ENCODE results near the gene GHRL.

Gene GHRL

GRCh38 chr3:10251006-10251405 lies 41.7 kb downstream of the GHRL start:
- no peak for TF ChIP-seq CTCF (IDR thresholded peaks at IDR 0.05)
- H3K4me1 ChIP-seq: peaks cover 8% of the 10 kb centered on the region
- no peak overlapping the region for H3K27ac ChIP-seq
- H3K4me3 ChIP-seq (ENCODE audit: low read depth, low read length): no peak overlapping the region
- H2AFZ ChIP-seq: no peak overlapping the region
- H3K9me3 ChIP-seq (ENCODE audit: control insufficient read depth, low read length): no peaks in the 10 kb centered on the region
- H3K9ac ChIP-seq: no peak overlapping the region
- H3K4me2 ChIP-seq (ENCODE audit: low read length): no peak overlapping the region
- H3K36me3 ChIP-seq (ENCODE audit: control insufficient read depth, insufficient read depth, low read length): no peaks in the 10 kb centered on the region
- H3K79me2 ChIP-seq: peaks cover 14% of the 10 kb centered on the region
- H3K27me3 ChIP-seq (ENCODE audit: control insufficient read depth, insufficient read depth, low read length): no peaks in the 10 kb centered on the region

- TF ChIP-seq CTCF (IDR thresholded peaks at IDR 0.05): no peak
- no peaks in the 10 kb centered on the region for H3K36me3 ChIP-seq (ENCODE audit: control insufficient read depth, insufficient read depth, low read length)
Measured at GRCh38 chr3:10249833-10250232, 42.9 kb downstream of the GHRL start.

DNA sequence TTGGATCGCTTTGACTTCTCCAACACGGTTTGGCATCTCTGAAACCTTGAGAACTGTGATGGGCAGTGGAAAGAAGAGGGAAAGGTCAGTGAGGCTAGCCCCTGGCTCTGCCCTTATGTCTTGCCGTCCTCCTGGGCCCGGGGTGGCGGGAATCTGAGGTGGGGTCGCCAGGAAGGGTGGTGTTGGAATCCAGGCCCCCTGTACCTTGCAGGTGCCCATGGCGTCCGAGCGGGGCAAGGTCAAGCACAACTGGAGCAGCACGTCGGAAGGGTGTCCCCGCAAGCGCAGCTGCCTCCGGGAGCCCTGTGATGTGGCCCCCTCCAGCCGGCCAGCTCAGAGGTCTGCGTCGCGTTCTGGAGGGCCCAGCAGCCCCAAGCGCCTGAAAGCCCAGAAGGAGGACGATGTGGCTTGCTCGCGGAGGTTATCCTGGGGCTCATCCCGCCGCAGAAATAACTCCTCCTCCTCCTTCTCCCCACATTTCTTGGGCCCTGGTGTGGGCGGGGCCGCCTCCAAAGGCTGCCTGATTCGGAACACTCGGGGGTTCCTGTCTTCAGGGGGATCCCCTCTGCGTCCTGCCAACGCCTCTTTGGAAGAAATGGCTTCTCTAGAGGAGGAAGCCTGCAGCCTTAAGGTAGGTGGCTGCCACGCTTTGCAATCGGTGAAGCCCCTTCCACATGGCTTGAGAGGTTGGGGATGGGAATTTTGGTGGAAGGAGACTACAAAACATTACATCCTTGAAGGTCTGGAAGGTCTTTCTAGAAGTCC lies 43.6 kb downstream of the GHRL start:
- Histone ChIP-seq H3K4me1 (peaks cover 8% of the 10 kb centered on the region), H3K27ac (peak overlapping the region; percentile 62)
- TF ChIP-seq CTCF (IDR thresholded peaks at IDR 0.05): no peak

More at GRCh38 chr3:10249833-10250232, 42.9 kb downstream of the GHRL start:
- H3K4me3 ChIP-seq (ENCODE audit: low read depth, low read length): peak overlapping the region; percentile 75
- no peak overlapping the region for H3K27ac ChIP-seq
- H3K79me2 ChIP-seq: peaks cover 13% of the 10 kb centered on the region
- H3K27me3 ChIP-seq (ENCODE audit: control insufficient read depth, insufficient read depth, low read length): no peaks in the 10 kb centered on the region
- no peak overlapping the region for H3K9ac ChIP-seq
- peaks cover 8% of the 10 kb centered on the region for H3K4me1 ChIP-seq
- peak overlapping the region; percentile 97 for H3K4me2 ChIP-seq (ENCODE audit: low read length)
- no peaks in the 10 kb centered on the region for H3K9me3 ChIP-seq (ENCODE audit: control insufficient read depth, low read length)
- H2AFZ ChIP-seq: no peak overlapping the region

DNA sequence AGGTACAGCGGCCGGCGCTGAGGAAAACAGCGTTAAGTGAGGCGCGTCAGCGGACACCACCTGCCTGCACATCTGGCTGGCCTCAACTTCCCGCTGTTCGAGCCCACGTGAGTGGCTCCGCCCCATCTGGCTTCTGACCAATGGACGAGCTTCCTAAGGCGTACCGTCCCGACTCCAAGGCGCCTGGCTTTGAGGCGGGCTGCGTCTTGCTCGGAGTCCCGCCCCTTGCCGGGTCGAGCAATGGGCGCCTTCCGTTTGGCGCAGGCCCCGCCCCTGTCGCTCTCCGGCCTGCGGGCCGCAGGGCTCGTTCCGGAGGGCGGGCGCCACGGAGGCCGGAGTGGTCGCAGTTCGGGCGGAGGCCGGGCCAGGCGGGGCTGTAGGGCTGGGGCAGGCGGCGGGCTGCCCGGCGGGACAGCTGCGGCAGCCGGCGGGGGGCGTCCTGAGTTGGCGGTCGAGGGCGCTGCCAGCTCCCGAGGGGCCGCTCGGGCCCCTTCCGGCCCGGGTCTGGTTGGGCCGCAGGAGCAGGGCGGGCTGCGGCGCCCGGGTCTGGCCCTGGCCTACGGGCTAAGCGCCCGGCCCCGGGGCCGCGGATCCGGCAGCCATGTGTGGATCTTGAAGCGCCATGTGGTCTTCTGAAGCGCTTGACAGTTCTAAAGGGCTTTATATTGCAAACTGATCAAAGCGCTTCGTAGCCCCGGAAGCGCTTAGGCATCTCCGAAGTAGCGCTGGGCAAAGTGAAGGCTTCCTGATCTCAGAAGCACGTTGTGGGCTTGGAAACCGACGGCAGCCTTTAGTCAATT lies 44.4 kb downstream of the GHRL start, which contains the start of gene TATDN2:
TSS of gene TATDN2 (plus strand) at position 276 of the 800 bp plus-strand sequence. CDS start 742 bp downstream, outside the sequence.
- Histone ChIP-seq H3K4me2 (ENCODE audit: low read length) (peak within 1 kb of the TSS; percentile 97), H3K27me3 (ENCODE audit: control insufficient read depth, insufficient read depth, low read length) (no peaks in the 10 kb centered on the region), H3K36me3 (ENCODE audit: control insufficient read depth, insufficient read depth, low read length) (no peaks in the 10 kb centered on the region), H3K27ac (peak within 1 kb of the TSS; percentile 62), H3K9ac (no peak within 1 kb of the TSS), H3K4me3 (ENCODE audit: low read depth, low read length) (peak within 1 kb of the TSS; percentile 75), H2AFZ (peak within 1 kb of the TSS; percentile 93), H3K79me2 (peaks cover 9% of the 10 kb centered on the region), H3K9me3 (ENCODE audit: control insufficient read depth, low read length) (no peaks in the 10 kb centered on the region), H3K4me1 (peaks cover 8% of the 10 kb centered on the region)
- no peak for TF ChIP-seq CTCF (IDR thresholded peaks at IDR 0.05)

More for the DNA sequence above, 43.6 kb downstream of the GHRL start:
- H3K36me3 ChIP-seq (ENCODE audit: control insufficient read depth, insufficient read depth, low read length): no peaks in the 10 kb centered on the region
- H3K9me3 ChIP-seq (ENCODE audit: control insufficient read depth, low read length): no peaks in the 10 kb centered on the region
- H3K9ac ChIP-seq: no peak overlapping the region
- H3K27me3 ChIP-seq (ENCODE audit: control insufficient read depth, insufficient read depth, low read length): no peaks in the 10 kb centered on the region
- peak overlapping the region; percentile 75 for H3K4me3 ChIP-seq (ENCODE audit: low read depth, low read length)
- peaks cover 13% of the 10 kb centered on the region for H3K79me2 ChIP-seq
- peak overlapping the region; percentile 76 for H2AFZ ChIP-seq
- peak overlapping the region; percentile 97 for H3K4me2 ChIP-seq (ENCODE audit: low read length)
